ENCODE data around the gene HELT.

DNA sequence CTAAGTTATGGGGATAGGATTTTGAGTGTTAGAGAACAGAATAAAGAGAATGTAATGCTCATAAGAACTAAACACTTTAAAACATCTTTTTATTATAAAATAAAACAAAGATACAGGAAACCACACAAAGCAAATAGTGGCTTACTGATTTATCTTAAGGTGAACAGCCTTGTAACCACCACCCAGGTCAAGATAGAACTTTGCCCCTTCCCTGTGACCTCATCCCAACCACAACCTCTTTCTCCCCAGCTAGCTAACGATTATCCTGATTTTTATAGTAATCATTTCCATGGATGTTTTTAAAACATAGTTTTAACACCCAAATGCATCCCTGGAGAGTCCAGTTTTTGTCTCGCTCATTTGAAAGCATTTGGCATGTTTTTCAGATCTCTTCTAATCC lies 17.0 kb downstream of the HELT start:
- TF ChIP-seq, protein P1, sequence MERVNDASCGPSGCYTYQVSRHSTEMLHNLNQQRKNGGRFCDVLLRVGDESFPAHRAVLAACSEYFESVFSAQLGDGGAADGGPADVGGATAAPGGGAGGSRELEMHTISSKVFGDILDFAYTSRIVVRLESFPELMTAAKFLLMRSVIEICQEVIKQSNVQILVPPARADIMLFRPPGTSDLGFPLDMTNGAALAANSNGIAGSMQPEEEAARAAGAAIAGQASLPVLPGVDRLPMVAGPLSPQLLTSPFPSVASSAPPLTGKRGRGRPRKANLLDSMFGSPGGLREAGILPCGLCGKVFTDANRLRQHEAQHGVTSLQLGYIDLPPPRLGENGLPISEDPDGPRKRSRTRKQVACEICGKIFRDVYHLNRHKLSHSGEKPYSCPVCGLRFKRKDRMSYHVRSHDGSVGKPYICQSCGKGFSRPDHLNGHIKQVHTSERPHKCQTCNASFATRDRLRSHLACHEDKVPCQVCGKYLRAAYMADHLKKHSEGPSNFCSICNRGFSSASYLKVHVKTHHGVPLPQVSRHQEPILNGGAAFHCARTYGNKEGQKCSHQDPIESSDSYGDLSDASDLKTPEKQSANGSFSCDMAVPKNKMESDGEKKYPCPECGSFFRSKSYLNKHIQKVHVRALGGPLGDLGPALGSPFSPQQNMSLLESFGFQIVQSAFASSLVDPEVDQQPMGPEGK (CRISPR knock-in tag; IDR thresholded peaks at IDR 0.05; ENCODE audit: borderline replicate concordance): no peak
- no peak for TF ChIP-seq OSR1 (CRISPR knock-in tag; IDR thresholded peaks at IDR 0.05)
- no peak for TF ChIP-seq ZNF8 (CRISPR knock-in tag; IDR thresholded peaks at IDR 0.05)
- TF ChIP-seq RARB (CRISPR knock-in tag; IDR thresholded peaks at IDR 0.05): no peak
- no peak for TF ChIP-seq TOX (CRISPR knock-in tag; IDR thresholded peaks at IDR 0.05; ENCODE audit: borderline replicate concordance)
